Thoracic aorta (tissue), 2 donors: ENCODE data around the gene FMN2. TPM values are rescaled to one million over a fixed set of nuclear protein-coding genes. Genes with fewer than 3 reads are reported as not detected.

Experiments
- ATAC-seq: fragments of 150-250 bp; one replicate; pipeline ENCODE4 v1.8.0; 2017; ENCODE audit warnings: low read depth; ENCODE audit not compliant: insufficient number of reproducible peaks, low FRiP score
- DNase-seq: peaks from one replicate; pipeline ENCODE4 v3.0.0-alpha.2; 2020; ENCODE audit warnings: low spot score
- H3K27ac ChIP-seq, 2 donors: fragments of 200-600 bp; sonication (generic); 1 replicate in 1 of 2; 2 replicates in 1 of 2; pipeline ENCODE4 v1.5.1; 2016; ENCODE audit warnings: mild to moderate bottlenecking in 2 of 2, moderate library complexity in 2 of 2
- H3K27me3 ChIP-seq: fragments of 200-600 bp; sonication (generic); replicated peaks from 2 replicates; pipeline ENCODE4 v1.6.0; 2016; ENCODE audit warnings: mild to moderate bottlenecking; ENCODE audit not compliant: insufficient read depth
- H3K36me3 ChIP-seq: fragments of 200-600 bp; sonication (generic); one replicate; pipeline ENCODE4 v1.5.1; 2016
- H3K4me1 ChIP-seq, 2 donors: fragments of 200-600 bp; sonication (generic); 1 replicate in 1 of 2; 2 replicates in 1 of 2; pipeline versions ENCODE4 v1.5.1 to v1.6.0; 2016; ENCODE audit warnings: low read depth in 2 of 2, mild to moderate bottlenecking in 1 of 2; ENCODE audit not compliant: control insufficient read depth in 1 of 2
- H3K4me3 ChIP-seq: fragments of 200-600 bp; sonication (generic); 2 replicates; pipeline ENCODE4 v1.5.1; 2016; ENCODE audit warnings: mild to moderate bottlenecking
- H3K9me3 ChIP-seq: fragments of 200-600 bp; sonication (generic); 2 replicates; pipeline ENCODE4 v1.5.1; 2016
- total RNA-seq, 2 donors: library from RNA; depleted of rRNA; stranded (reverse); fragments of >200 nt; gene quantifications; one replicate each; pipeline versions ENCODE4 v1.1.0 to v1.2.3, GENCODE V29; 2016
- TF ChIP-seq, protein P1 (sequence below): fragments of 200-600 bp; sonication (generic); IDR thresholded peaks from one replicate; pipeline ENCODE4 v1.5.1; 2019; ENCODE audit warnings: antibody characterized with exemption

FMN2 gene
- total RNA-seq, 2 donors from 2014 or later: 0.14 to 0.71 TPM

DNA sequence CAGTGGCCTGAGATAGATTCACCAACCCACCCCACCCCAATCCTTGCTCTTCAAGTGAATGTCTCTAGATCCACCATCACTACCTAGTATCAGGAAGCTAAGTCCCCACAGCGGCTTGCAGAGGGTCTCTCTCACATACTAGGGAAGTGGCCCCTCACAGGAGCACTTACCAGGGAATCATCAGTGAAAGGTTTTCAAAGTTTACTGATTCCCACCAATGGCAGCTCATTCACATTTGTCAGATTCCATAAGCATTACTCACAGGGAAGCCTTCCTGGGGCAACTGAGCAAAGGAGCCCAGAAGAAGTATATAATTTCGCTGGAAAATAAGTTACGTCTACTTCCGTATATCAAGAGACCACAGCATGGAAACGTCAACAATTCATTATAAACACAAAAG, 399.5 kb downstream of the FMN2 start:
- DNase-seq: no peak
- Histone ChIP-seq H3K27me3 (no peaks in the 10 kb centered on the region), H3K27ac (no peak overlapping the region), H3K36me3 (no peaks in the 10 kb centered on the region), H3K4me1 (no peaks in the 10 kb centered on the region), H3K9me3 (no peaks in the 10 kb centered on the region), H3K4me3 (no peak overlapping the region)
- no peak for ATAC-seq
- TF ChIP-seq, protein P1, sequence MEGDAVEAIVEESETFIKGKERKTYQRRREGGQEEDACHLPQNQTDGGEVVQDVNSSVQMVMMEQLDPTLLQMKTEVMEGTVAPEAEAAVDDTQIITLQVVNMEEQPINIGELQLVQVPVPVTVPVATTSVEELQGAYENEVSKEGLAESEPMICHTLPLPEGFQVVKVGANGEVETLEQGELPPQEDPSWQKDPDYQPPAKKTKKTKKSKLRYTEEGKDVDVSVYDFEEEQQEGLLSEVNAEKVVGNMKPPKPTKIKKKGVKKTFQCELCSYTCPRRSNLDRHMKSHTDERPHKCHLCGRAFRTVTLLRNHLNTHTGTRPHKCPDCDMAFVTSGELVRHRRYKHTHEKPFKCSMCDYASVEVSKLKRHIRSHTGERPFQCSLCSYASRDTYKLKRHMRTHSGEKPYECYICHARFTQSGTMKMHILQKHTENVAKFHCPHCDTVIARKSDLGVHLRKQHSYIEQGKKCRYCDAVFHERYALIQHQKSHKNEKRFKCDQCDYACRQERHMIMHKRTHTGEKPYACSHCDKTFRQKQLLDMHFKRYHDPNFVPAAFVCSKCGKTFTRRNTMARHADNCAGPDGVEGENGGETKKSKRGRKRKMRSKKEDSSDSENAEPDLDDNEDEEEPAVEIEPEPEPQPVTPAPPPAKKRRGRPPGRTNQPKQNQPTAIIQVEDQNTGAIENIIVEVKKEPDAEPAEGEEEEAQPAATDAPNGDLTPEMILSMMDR: no peak

DNA sequence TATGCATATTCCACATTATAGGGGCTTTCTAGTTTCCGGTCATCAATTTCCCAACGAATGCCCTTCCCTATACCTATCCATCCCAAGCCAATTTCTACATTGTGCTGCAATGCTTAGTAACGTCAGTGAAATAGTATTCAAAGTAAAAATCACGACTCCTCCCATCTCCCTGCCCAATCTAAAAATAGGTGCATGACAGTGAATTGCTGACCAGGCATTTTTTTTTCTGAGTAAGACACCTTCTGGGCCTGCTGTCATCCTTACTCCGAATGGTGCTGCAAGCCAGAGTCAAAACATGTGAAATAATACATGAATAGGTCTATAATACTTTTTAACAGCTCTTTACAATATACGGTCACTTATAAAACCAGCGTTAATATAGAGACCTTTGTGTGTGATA, 400.1 kb downstream of the FMN2 start:
- TF ChIP-seq, protein P1: no peak
- Histone ChIP-seq H3K27ac (no peak overlapping the region), H3K4me3 (no peak overlapping the region), H3K4me1 (no peaks in the 10 kb centered on the region), H3K9me3 (no peaks in the 10 kb centered on the region), H3K27me3 (no peaks in the 10 kb centered on the region), H3K36me3 (no peaks in the 10 kb centered on the region)
- ATAC-seq: no peak
- DNase-seq: no peak

DNA sequence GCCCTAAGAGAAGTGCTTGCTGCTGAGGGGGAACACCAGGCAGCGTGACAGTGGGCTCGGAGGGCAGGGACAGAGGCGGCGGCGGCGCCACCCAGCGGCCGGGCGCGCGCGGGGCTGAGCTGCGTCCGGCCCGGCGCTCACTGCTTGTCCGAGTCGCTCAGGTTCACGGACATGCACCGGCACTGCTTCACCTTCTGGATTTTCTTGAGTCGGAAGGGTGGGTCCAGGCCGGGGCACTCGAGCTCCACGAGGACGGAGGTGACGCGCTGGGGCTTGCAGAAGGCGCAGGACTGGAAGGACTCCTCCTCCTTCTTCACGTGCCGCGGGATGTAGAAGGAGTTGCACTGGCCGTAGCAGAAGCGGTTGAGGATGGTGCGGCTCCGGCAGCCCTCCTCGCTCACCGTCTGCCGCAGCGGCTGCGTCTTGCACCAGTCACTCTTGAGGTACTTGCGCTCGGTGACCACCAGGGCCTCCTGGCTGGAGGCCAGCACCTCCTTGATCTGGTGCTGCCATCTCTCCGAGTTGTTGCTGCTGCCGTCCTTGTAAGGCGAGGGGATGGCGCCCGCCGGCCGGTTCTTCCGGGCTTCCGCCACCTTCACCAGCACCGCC, 401.3 kb downstream of the FMN2 start:
- DNase-seq (no peak), ATAC-seq (no peak)
- TF ChIP-seq, protein P1: no peak
- H3K36me3 ChIP-seq: no peaks in the 10 kb centered on the region
- no peaks in the 10 kb centered on the region for H3K27me3 ChIP-seq
- H3K27ac ChIP-seq: no peak overlapping the region
- no peak overlapping the region for H3K4me3 ChIP-seq
- no peaks in the 10 kb centered on the region for H3K9me3 ChIP-seq
- H3K4me1 ChIP-seq: no peaks in the 10 kb centered on the region

DNA sequence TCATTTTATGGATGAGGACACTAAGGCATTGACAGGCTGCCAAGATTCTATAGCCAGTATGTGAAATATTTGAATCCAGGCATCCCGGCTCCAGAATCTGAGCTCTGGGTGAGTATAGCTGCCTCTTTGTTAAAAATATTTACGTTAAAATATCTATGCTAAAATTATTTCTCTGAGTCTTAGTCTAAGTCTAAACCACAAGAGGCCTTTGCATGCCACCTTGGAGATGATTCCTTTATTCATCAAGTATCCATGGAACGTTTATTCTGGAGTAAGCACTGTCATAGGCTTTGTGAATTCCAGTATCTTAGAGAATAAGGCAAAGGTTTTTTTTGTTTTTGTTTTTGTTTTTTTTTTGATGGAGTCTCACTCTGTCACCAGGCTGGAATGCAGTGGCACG, 403.9 kb downstream of the FMN2 start:
- no peak overlapping the region for H3K27ac ChIP-seq
- TF ChIP-seq, protein P1: no peak
- H3K27me3 ChIP-seq: no peaks in the 10 kb centered on the region
- DNase-seq (no peak), ATAC-seq (no peak)
- no peak overlapping the region for H3K4me3 ChIP-seq
- no peaks in the 10 kb centered on the region for H3K4me1 ChIP-seq
- no peaks in the 10 kb centered on the region for H3K9me3 ChIP-seq
- no peaks in the 10 kb centered on the region for H3K36me3 ChIP-seq

DNA sequence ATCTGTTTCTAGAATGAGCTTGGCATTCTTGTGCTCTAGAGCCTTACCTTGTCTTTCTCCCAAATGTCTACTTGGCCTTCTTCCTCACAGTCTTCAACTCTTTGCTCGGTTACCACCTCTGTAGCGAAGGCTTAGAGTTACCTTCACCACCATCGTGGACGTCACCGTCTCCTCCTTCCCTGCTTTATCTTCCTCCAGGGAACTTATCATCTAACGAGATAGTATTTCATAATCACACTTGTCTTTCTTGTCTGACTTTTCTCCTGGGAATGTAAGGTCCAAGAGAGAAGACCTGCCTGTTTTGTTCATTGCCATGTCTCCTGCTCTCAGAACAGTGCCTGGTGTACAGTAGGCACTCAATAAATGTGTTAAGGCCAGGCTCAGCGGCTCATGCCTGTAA, 404.7 kb downstream of the FMN2 start:
- TF ChIP-seq, protein P1: no peak
- H3K4me3 ChIP-seq: no peak overlapping the region
- H3K36me3 ChIP-seq: no peaks in the 10 kb centered on the region
- ATAC-seq: no peak
- H3K27ac ChIP-seq: no peak overlapping the region
- no peaks in the 10 kb centered on the region for H3K27me3 ChIP-seq
- no peaks in the 10 kb centered on the region for H3K9me3 ChIP-seq
- no peak for DNase-seq
- H3K4me1 ChIP-seq: no peaks in the 10 kb centered on the region
